Activated CD8-positive, alpha-beta memory T cell treated with anti-CD3 and anti-CD28 coated beads, Interleukin-2, amount 50 U/mL, for 48 hours (primary cell): ENCODE measurements around the gene CNTF.
"Not testable (repeated sequence)": the region's sequence is repeated elsewhere in the genome, so short reads cannot be mapped to it uniquely, and the experiment has no call there.

Experiments
- DNase-seq: peaks from one replicate; pipeline ENCODE4 v3.0.0-alpha.2; 2020

The CNTF gene, protein sequence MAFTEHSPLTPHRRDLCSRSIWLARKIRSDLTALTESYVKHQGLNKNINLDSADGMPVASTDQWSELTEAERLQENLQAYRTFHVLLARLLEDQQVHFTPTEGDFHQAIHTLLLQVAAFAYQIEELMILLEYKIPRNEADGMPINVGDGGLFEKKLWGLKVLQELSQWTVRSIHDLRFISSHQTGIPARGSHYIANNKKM

GRCh38 chr11:58622344-58622743, at the start of gene CNTF:
CNTF (plus strand) TSS chr11:58622665; CDS start chr11:58622753, 88 bp downstream.
- DNase-seq: no peak

DNA sequence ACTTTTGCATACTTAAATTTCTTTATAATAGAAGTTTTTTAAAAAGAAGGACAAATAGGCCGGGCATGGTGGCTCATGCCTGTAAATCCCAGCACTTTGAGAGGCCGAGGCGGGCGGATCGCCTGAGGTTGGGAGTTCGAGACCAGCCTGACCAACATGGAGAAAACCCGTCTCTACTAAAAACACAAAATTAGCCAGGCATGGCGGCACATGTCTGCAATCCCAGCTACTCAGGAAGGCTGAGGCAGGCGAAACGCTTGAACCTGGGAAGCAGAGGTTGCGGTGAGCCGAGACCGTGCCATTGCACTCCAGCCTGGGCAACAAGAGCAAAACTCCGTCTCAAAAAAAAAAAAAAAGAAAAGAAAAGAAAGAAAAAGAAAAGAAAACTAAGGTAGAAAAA, 49.6 kb upstream of the CNTF start:
- not testable (repeated sequence) for DNase-seq

- peak; percentile 68 for DNase-seq
Observed at GRCh38 chr11:58573451-58574104, 48.9 kb upstream of the CNTF start.

DNA sequence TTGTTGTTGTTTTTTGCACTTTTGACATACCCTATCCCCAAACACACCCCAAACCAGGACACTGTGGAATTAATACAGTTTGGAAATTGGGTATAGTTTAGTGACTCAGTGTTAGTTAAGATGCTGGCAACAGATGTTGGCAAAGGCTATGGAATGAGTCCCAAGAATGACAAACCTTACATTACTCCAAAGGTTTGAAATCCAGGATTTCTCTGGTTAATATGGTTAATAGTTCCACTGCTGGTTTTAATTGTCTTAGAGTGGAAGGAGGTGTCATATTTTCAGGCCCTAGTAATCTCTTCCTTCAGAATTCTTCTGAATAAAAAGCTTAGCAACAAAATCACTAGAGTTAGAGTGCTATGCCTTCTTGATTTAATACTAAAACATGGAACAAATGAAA, 47.6 kb upstream of the CNTF start:
- no peak for DNase-seq

GRCh38 chr11:58575377-58576020, 47.0 kb upstream of the CNTF start, which contains the start of gene LPXN:
LPXN (minus strand) TSS chr11:58575856; CDS start chr11:58575772, 84 bp downstream.
- peak; percentile 74 for DNase-seq

- no peak for DNase-seq
Observed at GRCh38 chr11:58576887-58577471, 45.5 kb upstream of the CNTF start.

DNA sequence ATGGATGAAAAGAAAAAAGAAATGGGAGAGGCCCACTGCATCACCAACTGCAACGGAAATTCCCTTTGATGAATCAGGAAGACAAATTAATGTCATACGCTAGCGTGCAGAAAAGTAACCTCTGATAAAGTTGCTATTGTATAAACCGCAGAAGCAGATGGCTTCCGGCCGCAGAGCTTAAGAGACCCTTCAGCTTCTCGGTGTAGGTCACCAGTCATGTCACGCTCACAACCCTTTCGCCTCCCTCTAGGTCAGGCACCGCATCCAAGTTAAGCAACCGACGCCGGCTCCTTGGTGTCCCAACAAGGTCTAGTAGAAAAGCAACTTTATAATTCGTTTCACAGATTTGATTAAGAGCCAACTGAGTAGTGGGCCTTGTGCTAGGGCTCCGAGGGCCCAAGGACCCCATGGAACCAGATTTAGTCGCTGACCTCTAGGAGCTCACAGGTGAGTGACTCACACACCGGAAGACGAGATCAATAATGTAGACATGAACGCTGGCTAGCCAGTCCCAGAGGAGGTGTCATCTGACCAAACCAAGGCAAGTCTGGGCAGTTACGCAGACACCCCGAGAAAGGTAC, 44.8 kb upstream of the CNTF start:
- DNase-seq: peak; percentile 89

GRCh38 chr11:58578136-58578634, 44.3 kb upstream of the CNTF start:
- DNase-seq: peak; percentile 93

- DNase-seq: peak; percentile 96
Observed at GRCh38 chr11:58578635-58579191, 43.8 kb upstream of the CNTF start, which contains the start of gene ZFP91. ZFP91 (plus strand) TSS chr11:58579063; CDS start chr11:58579282, 219 bp downstream.

GRCh38 chr11:58579192-58580129, 43.0 kb upstream of the CNTF start:
- DNase-seq: peak; percentile 93

DNA sequence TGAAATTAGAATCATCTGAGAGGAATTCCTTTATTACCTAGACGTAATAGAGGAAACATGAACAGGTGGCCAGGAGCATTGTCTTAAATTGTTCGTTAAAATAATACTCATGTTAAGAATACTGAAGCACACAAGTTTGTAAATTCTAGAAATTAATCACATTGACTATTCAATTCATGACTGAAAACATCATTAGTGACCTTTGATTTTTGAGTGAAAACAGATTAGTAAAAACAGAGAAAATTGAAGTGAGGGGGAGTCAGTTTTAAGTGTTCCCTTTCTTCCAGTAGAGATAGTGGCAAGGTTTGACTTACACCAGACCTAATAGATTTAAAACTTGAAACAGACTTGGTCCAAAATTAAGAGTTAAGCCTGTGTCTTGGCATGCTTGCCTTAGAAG, 42.2 kb upstream of the CNTF start:
- DNase-seq: no peak

DNA sequence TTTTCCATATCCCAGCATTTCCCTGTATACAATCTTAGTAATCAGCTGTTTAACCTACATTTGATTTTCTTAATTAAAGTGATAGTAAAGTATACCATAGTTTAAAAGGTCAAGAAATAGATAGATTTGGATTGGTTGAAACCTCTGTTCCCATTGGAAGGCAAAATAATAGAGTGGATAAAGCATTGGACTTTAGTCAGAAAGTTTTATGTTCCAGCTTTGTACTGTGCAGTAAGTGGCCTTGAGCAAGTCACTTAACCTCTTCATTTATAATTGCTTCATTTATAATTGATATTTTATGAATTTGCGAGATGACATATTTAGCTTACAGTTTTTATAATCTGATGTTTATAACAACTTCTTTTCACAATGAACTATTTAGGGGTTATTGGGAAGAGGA, 40.0 kb upstream of the CNTF start:
- DNase-seq: no peak

- DNase-seq: no peak
Observed at GRCh38 chr11:58586998-58587397, 35.5 kb upstream of the CNTF start.

GRCh38 chr11:58591659-58592058, 30.8 kb upstream of the CNTF start:
- DNase-seq: no peak

DNA sequence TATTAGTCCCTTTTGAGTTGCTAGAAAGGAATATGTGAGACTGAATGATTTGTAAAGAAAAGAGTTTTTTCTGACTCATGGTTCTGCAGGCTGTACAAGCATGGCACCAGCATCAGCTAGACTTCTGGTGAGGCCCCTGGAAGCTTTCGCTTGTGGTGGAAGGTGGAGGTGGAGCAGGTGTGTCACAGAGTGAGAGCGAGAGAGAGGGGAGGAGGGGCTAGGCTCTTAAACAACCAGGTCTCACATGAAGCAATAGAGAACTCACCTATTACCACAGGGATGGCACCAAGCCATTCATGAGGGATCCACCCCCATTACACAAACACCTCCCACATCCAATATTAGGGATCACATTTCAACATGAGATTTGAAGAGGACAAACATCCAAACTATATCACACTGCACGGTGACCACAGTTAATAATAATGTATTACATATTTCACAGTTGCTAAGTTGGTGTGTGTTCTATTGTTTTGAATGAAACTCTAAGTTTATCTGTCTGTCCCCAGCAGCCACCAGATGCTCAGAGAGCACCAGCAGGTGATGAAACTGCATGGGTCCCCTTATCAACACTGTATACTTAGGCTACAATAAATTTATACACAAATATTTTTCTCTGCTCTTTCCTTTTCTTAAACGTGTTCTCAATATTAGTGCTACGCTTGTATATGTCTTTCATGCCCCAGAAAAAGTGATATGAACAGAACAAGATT, 29.5 kb upstream of the CNTF start:
- DNase-seq: no peak

DNA sequence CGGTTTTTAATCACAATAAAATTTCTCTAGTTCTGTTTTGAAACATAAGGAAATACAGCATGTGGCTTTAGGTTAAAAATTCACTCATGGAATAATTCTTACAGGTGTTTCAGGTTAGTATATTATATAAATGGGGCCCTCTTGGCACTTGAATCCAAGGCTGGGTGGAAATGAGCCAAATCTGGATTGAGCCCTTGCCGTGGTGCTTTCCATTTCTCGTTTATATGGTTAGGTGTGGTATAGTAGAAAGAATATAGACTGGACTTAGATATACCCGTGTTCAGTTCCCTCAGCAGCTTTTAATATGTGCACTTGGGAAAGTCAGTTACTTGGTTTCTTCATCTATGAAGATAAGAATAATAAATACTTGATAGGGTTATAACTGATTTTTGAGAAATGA, 27.6 kb upstream of the CNTF start:
- no peak for DNase-seq

- no peak for DNase-seq
Observed at GRCh38 chr11:58596621-58597020, 25.8 kb upstream of the CNTF start.

DNA sequence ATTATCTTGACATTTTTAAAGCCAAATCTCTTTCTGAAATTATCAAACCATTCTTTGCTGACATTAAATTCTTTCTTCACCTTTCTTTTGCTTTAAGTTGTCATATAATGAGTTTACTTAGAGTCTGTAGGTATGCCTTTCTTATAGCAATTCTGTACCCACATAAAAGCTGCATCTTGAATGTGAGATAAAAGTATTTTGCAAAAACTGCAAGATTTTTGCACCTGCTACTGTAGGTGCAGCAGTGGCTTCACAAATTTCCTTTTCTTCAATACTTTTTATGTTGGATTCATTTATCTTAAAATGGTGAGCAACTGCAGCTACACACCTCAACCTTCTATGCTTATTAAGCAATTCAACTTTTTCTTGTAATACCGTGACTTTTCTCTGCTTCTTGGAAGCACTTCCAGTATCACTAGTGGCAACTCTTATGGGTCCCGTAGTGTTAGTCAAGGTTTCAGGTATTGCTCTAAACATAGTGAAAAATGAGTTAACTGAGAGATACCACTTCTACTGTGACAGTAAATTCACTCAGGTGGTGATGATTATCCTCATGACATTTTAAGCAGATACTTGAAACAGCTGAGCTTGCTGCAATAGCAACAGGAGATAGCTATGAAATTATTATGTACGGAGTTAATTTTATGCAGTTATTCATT, 24.9 kb upstream of the CNTF start:
- no peak for DNase-seq

DNA sequence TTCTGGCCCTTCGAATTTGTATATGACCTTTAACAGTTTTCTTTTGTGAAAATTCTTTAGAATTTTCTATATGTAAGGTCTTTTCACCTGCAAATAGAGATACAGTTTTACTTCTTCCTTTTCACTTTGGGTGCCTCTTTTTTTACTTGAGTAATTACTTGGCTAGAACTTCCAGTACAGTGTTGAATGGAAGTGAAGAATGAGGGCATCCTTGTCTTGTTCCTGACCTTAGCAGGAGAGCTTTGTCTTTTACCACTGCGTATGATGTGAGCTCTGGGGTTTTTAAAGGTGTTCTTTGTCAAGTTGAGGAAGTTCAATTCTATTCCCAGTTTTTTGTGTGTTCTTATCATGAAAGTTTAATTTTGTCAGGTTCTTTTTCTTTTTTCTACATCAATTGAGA, 22.0 kb upstream of the CNTF start:
- DNase-seq: no peak
